ENCODE data around the gene GPHN.

The GPHN gene

GRCh38 chr14:66600416-66600815, 92.5 kb downstream of the GPHN start:
- DNase-seq (ENCODE audit: low read depth in 2 of 2) = no peak

- no peak for DNase-seq (ENCODE audit: low read depth in 2 of 2)
Measured at GRCh38 chr14:66601932-66602578, 94.1 kb downstream of the GPHN start.

DNA sequence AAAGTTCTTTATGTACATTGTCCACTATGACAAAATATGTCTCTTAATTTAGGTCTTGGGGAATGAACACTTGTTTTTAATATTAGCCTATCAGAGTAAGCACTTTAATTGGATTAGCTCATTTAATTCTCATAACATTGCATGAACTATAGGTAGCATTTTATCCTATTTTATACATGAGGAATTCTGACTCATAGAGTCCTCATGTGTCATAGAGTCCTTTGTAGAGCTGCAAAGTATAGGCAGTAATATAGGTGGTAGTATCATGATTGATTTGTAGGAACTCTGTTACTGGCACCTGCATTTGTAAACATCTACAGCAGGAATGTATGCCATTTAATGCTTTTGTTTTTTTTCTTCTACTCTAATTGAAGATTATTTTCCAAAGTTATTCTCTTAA, 96.0 kb downstream of the GPHN start:
- no peak for DNase-seq (ENCODE audit: low read depth in 2 of 2)

DNA sequence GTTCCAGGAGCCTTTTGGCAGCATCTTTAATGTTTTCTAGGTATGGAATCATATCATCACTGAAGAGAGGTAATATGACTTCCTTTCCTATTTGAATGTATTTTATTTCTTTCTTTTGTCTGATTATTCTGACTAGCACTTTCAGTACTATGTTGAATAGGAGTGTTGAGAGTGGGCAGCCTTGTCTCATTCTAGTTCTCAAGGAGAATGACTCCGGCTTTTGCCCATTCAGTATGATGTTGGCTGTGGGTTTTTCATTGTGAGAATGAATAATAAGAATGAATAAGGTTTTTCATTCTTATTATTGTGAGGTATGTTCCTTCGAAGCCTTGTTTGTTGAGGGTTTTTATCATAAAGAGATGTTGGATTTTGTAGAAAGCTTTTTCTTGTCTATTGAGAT, 98.9 kb downstream of the GPHN start:
- DNase-seq (ENCODE audit: low read depth in 2 of 2) = no peak

DNA sequence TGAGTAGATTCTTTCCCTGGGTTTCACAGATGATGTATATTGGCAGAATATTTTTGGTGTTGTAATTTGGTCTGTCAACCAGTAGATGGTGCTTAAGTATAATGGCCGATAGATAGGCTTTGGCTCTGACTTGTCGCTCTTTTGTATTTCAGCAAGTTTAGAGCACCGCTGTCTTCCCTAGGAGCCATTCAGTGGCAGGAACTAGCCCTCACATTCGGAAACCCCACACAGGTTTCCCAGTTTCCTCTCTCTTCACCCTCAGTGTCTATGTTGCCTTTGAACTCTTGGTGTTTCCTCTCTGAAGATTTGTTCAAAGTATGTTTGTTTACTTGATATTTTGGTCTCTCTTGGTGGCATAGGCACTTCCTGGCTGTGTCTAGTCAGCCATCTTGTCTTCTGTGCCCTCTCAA, 102.2 kb downstream of the GPHN start:
- DNase-seq (ENCODE audit: low read depth in 2 of 2) = no peak

GRCh38 chr14:66613344-66613743, 105.4 kb downstream of the GPHN start:
- no peak for DNase-seq (ENCODE audit: low read depth in 2 of 2)

DNA sequence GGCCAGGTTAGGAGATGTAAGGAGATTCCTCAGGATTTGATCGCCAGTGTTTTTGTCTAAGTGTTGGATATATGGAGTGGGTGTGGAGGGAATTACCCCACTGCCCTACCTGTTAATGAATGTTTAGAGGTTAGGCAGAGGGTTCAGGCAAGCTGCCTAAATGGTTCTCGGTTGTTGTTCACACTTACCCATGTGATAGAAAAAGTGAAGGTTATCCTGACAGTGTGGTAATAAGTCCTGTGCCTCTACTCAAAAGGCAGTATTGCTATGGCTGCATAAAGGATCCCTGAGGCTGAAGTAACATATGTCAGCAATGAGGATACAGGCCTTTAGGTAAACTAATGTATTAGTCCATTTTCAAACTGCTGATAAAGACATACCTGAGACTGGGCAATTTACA, 112.0 kb downstream of the GPHN start:
- no peak for DNase-seq (ENCODE audit: low read depth in 2 of 2)

- DNase-seq (ENCODE audit: low read depth in 2 of 2) = no peak
Measured at GRCh38 chr14:66623838-66624237, 115.9 kb downstream of the GPHN start.

GRCh38 chr14:66624336-66624937, 116.5 kb downstream of the GPHN start:
- no peak for DNase-seq (ENCODE audit: low read depth in 2 of 2)

GRCh38 chr14:66628636-66629035, 120.7 kb downstream of the GPHN start:
- DNase-seq (ENCODE audit: low read depth in 2 of 2) = no peak

DNA sequence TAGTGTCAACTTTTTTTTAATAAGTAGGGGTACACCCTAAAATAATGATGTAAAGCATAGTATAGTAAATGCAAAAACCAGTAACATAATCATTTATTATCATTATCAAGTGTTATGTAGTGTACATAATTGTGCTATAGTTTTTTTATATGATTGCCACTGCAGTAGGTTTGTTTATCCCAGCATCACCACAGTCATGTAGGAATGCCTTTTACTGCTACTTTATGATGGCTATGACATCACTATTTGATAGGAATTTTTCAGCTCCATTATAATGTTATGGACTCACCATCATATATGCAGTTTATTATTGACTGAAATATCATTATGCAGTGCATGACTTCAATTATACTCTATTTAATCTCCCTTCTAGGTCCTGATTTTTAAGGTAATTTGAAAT, 121.6 kb downstream of the GPHN start:
- no peak for DNase-seq (ENCODE audit: low read depth in 2 of 2)

DNA sequence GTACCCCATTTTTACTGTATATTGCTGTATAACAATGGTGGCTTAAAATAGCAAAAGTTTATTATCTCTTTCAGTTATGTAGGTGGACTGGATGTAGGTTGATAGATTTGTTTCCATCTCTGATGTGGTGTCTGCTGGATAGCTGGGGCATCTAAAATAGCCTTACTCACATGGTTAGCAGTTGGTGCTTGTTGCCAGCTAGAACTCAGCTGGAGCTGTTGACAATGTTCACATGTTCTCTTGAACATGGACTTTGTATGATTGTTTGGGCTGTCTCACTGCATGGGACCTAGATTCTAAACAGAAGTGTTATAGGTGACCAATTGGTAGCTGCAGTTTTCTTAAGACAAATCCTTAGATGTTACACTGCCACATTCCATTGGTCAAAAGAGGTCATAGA, 126.9 kb downstream of the GPHN start:
- DNase-seq (ENCODE audit: low read depth in 2 of 2) = no peak

- no peak for DNase-seq (ENCODE audit: low read depth in 2 of 2)
Measured at GRCh38 chr14:66635435-66635834, 127.5 kb downstream of the GPHN start.

DNA sequence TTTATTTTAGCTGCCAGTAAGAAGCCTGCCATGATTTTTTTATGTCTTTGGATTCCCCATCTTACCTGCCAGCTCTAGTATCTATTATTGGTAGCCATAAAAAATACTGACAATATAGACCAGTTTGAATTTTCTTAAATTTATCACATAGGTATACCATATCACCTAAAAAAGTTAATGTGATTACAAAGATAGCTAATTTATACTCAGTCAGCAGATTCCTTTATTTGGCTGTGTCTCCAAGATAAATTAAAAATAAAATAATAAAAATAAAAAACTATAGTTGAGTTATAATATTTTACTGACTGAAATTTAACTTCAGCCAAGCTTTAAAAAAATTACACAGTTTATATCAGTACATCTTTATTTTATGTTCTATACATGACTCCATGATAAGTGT, 128.3 kb downstream of the GPHN start:
- no peak for DNase-seq (ENCODE audit: low read depth in 2 of 2)

GRCh38 chr14:66638689-66639088, 130.7 kb downstream of the GPHN start:
- no peak for DNase-seq (ENCODE audit: low read depth in 2 of 2)

GRCh38 chr14:66641861-66642635, 134.1 kb downstream of the GPHN start:
- no peak for DNase-seq (ENCODE audit: low read depth in 2 of 2)

DNA sequence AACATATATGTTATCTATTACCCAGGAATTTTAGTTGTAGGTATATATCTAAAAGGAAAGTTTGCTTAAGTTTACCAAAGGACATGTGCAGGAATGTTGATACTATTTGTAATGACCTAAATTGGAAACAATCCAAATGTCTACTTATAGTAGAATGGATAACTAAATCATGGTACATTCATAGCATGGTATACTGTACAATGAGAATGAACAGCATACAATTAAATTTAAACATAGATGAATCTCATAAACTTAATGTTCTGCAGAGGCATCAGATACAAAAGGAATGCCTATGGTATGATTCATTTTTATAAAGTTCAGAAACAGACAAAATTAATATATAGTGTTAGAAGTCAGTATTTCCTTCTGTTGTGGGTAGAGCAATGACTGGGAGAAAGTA, 135.4 kb downstream of the GPHN start:
- no peak for DNase-seq (ENCODE audit: low read depth in 2 of 2)

GRCh38 chr14:66645716-66646115, 137.8 kb downstream of the GPHN start:
- DNase-seq (ENCODE audit: low read depth in 2 of 2) = no peak

GRCh38 chr14:66649498-66649897, 141.6 kb downstream of the GPHN start:
- DNase-seq (ENCODE audit: low read depth in 2 of 2) = no peak

DNA sequence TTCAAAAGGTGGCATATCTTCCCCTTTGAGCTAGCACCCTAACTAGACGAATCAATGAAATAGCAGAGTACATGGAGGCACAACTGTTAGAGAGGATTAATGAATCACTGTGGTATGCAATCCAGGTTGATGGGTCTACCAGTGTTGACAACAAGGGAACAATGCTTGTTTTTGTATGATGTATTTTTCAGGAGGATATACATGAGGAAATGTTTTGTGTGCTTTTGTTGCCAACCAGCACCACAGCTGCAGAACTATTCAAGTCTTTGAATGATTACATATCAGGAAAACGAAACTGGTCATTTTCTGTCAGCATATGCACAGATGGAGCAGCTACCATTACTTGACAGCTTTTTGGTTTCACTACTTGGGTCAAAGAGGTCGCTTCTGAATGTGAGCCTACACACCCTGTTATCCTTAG, 142.6 kb downstream of the GPHN start:
- no peak for DNase-seq (ENCODE audit: low read depth in 2 of 2)

DNA sequence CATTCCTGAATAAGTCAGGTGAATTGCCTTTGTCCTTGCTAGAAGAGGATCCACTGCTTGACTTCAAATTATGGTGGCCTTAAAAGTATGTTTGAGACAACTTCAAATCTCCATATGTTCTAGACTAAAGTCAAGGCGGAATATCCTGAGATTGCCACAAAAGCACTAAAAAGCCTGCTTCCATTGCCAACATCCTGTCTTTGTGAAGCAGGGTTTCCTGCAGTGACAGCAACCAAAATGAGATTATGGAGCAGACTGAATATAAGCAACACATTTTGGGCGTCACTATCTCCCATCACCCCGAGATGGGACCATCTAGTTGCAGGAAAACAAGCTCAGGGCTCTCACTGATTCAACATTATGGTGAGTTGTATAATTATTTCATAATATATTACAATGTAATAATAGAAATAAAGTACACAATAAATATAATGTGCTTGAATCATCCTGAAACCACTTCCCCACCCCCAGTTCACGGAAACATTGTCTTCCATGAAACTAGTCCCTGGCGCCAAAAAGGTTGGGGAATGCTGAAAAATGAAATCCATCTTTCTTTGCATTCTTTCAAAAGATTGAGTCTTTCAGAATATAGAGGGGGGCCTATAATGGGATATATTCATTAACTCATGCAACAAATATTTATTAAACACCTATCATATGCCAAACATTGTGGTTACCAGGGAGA, 143.7 kb downstream of the GPHN start:
- no peak for DNase-seq (ENCODE audit: low read depth in 2 of 2)

- DNase-seq (ENCODE audit: low read depth in 2 of 2) = no peak
Measured at GRCh38 chr14:66652525-66653106, 144.7 kb downstream of the GPHN start.

Measured in stimulated activated CD8-positive, alpha-beta memory T cell treated with anti-CD3 and anti-CD28 coated beads, Interleukin-2, amount 100 ng/mL, for 48 hours (primary cell).